ENCODE results near the gene LHB. TPM values are rescaled to one million over a fixed set of nuclear protein-coding genes. Genes with fewer than 3 reads are reported as not detected.

The LHB gene
- total RNA-seq (2022) (0.68 TPM in 1 of 2 replicates, not detected in the other), Bru-seq, nascent RNA (not detected), BruChase-seq, experiment 1, labeled RNA remaining after a 2-hour chase (not detected), BruChase-seq, experiment 2, labeled RNA remaining after a 6-hour chase (percentile 35 among the genes with signal in this experiment)
- long read RNA-seq, partial matches to known transcripts, result 0 of 1 reads
- long read RNA-seq, other reads (novel, unspliced or antisense), result 0 of 1 reads

- intact Hi-C loops (cut with micrococcal nuclease; ENCODE audit: unreplicated experiment), result loop anchor here (1.0 kb wide), 1 partner anchor 57 kb away; no protein-coding TSS in a partner anchor
- H3K27me3 ChIP-seq (replicated peaks; ENCODE audit: control insufficient read depth, insufficient read depth, low read length), result no peaks in the 10 kb centered on the region; the same call in 1 of the 2 replicates
- H3K27me3 Mint-ChIP-seq (ENCODE audit: insufficient read depth, unreplicated experiment), result no peaks in the 10 kb centered on the region
- DNase-seq, result no peak
- H3K27ac Mint-ChIP-seq (ENCODE audit: unreplicated experiment), result peak within 1 kb of the TSS; percentile 20
- BruUV-seq (replicated peaks), result no TSS peak
- H3K4me1 Mint-ChIP-seq (ENCODE audit: low read depth, unreplicated experiment), result peaks cover 21% of the 10 kb centered on the region
- ChIA-PET CTCF (interaction anchor here (0.6 to 4.0 kb wide), 8 partner anchors 17 to 846 kb away, joined by 3 to 51 read pairs (median 6); partner anchors contain the start of genes GYS1, NTF4 and RUVBL2), POLR2A (interaction anchor here (1.1 kb wide), 1 partner anchor 24 kb away, joined by 5 read pairs; the partner anchor contains the start of genes GYS1 and RUVBL2)
- H3K4me3 Mint-ChIP-seq (ENCODE audit: unreplicated experiment), result peak within 1 kb of the TSS; percentile 79
- H3K36me3 ChIP-seq (ENCODE audit: control insufficient read depth, insufficient read depth, low read length), result peaks cover 1% of the 10 kb centered on the region; the same call in 1 of the 2 replicates
- H3K4me1 ChIP-seq, result 0 out of 2 replicates have a peak, but pooled peaks cover 9% of the 10 kb centered on the region
- no peaks in the 10 kb centered on the region for H3K9me3 Mint-ChIP-seq (ENCODE audit: unreplicated experiment)
- peaks cover 36% of the 10 kb centered on the region for H3K36me3 Mint-ChIP-seq (ENCODE audit: insufficient read depth, unreplicated experiment)
- TF ChIP-seq CTCF (IDR thresholded peaks at IDR 0.05; ENCODE audit: insufficient read depth in 1 of 2, low read depth in 1 of 2, low read length in 1 of 2, severe bottlenecking in 1 of 2, unreplicated experiment in 1 of 2), result no peak
- no peaks in the 10 kb centered on the region for H3K9me3 ChIP-seq
- H3K4me3 ChIP-seq (ENCODE audit: low read depth, low read length), result peak within 1 kb of the TSS; percentile 49
Measured at GRCh38 chr19:49017041-49017665, at the start of gene LHB. TSS of gene LHB (minus strand) at chr19:49017091. CDS start at chr19:49017081, 10 bp downstream.

GRCh38 chr19:49065905-49066512 lies 49.1 kb upstream of the LHB start:
- H3K27me3 ChIP-seq (replicated peaks; ENCODE audit: control insufficient read depth, insufficient read depth, low read length), result no peaks in the 10 kb centered on the region
- H3K36me3 ChIP-seq (ENCODE audit: control insufficient read depth, insufficient read depth, low read length), result no peaks in the 10 kb centered on the region
- Mint-ChIP-seq H3K9me3 (ENCODE audit: unreplicated experiment) (peaks cover 22% of the 10 kb centered on the region), H3K27me3 (ENCODE audit: insufficient read depth, unreplicated experiment) (no peaks in the 10 kb centered on the region), H3K27ac (ENCODE audit: unreplicated experiment) (peak overlapping the region; percentile 74), H3K4me3 (ENCODE audit: unreplicated experiment) (peak overlapping the region; percentile 71), H3K36me3 (ENCODE audit: insufficient read depth, unreplicated experiment) (peaks cover 4% of the 10 kb centered on the region), H3K4me1 (ENCODE audit: low read depth, unreplicated experiment) (peaks cover 26% of the 10 kb centered on the region)
- BruUV-seq (replicated peaks), result no TSS peak
- ChIA-PET POLR2A (no interaction called here), CTCF (interaction anchor here (0.6 to 1.8 kb wide), 6 partner anchors 8 to 190 kb away, joined by 3 to 16 read pairs (median 14); a partner anchor contains a TSS)
- H3K4me3 ChIP-seq (ENCODE audit: low read depth, low read length), result no peak overlapping the region
- H3K9me3 ChIP-seq, result no peaks in the 10 kb centered on the region
- TF ChIP-seq CTCF (IDR thresholded peaks at IDR 0.05; ENCODE audit: insufficient read depth in 1 of 2, low read depth in 1 of 2, low read length in 1 of 2, severe bottlenecking in 1 of 2, unreplicated experiment in 1 of 2), result no peak
- intact Hi-C loops (cut with micrococcal nuclease; ENCODE audit: unreplicated experiment), result loop anchor here (2.0 kb wide), 1 partner anchor 19 kb away; the partner anchor contains the start of gene SNRNP70
- H3K4me1 ChIP-seq, result peaks cover 34% of the 10 kb centered on the region
- no peak for DNase-seq

All from Caco-2 (cell line).